IPS-15b (cell line): Measurements from ENCODE around the gene ARHGEF10L.

Experiments used
- H3K27me3 ChIP-seq: one replicate; pipeline ENCODE4 v1.6.1; 2013; ENCODE audit warnings: low read length; ENCODE audit not compliant: control insufficient read depth, insufficient read depth
- H3K36me3 ChIP-seq: one replicate; pipeline ENCODE4 v1.6.1; 2013; ENCODE audit warnings: low read length; ENCODE audit not compliant: control insufficient read depth, insufficient read depth
- H3K4me1 ChIP-seq: one replicate; pipeline ENCODE4 v1.6.1; 2013; ENCODE audit warnings: mild to moderate bottlenecking, low read length; ENCODE audit not compliant: control insufficient read depth, insufficient read depth
- H3K4me3 ChIP-seq: one replicate; pipeline ENCODE4 v1.5.1; 2013; ENCODE audit warnings: low read depth, low read length
- H3K9ac ChIP-seq: one replicate; pipeline ENCODE4 v1.6.1; 2013; ENCODE audit warnings: low read depth, mild to moderate bottlenecking, low read length
- H3K9me3 ChIP-seq: one replicate; pipeline ENCODE4 v1.6.1; 2013; ENCODE audit warnings: mild to moderate bottlenecking, low read length; ENCODE audit not compliant: control insufficient read depth, insufficient read depth

The ARHGEF10L gene

GRCh38 chr1:17631410-17631809 is 91.9 kb downstream of the ARHGEF10L start:
- Histone ChIP-seq H3K9ac (no peak overlapping the region), H3K36me3 (peaks cover 56% of the 10 kb centered on the region), H3K27me3 (no peaks in the 10 kb centered on the region), H3K4me3 (no peak overlapping the region), H3K9me3 (no peaks in the 10 kb centered on the region), H3K4me1 (no peaks in the 10 kb centered on the region)

GRCh38 chr1:17632106-17632505 is 92.6 kb downstream of the ARHGEF10L start:
- no peak overlapping the region for H3K4me3 ChIP-seq
- no peaks in the 10 kb centered on the region for H3K4me1 ChIP-seq
- no peaks in the 10 kb centered on the region for H3K27me3 ChIP-seq
- no peaks in the 10 kb centered on the region for H3K9me3 ChIP-seq
- peaks cover 58% of the 10 kb centered on the region for H3K36me3 ChIP-seq
- no peak overlapping the region for H3K9ac ChIP-seq

GRCh38 chr1:17632541-17633184 is 93.2 kb downstream of the ARHGEF10L start:
- Histone ChIP-seq H3K4me1 (no peaks in the 10 kb centered on the region), H3K36me3 (peaks cover 58% of the 10 kb centered on the region), H3K4me3 (no peak overlapping the region), H3K27me3 (no peaks in the 10 kb centered on the region), H3K9me3 (no peaks in the 10 kb centered on the region), H3K9ac (no peak overlapping the region)

GRCh38 chr1:17633654-17634053 is 94.2 kb downstream of the ARHGEF10L start:
- Histone ChIP-seq H3K27me3 (no peaks in the 10 kb centered on the region), H3K4me3 (no peak overlapping the region), H3K4me1 (no peaks in the 10 kb centered on the region), H3K36me3 (peaks cover 68% of the 10 kb centered on the region), H3K9me3 (no peaks in the 10 kb centered on the region), H3K9ac (no peak overlapping the region)

GRCh38 chr1:17635276-17635675 is 95.8 kb downstream of the ARHGEF10L start:
- peaks cover 76% of the 10 kb centered on the region for H3K36me3 ChIP-seq
- H3K9ac ChIP-seq, result no peak overlapping the region
- no peaks in the 10 kb centered on the region for H3K4me1 ChIP-seq
- no peak overlapping the region for H3K4me3 ChIP-seq
- H3K9me3 ChIP-seq, result no peaks in the 10 kb centered on the region
- no peaks in the 10 kb centered on the region for H3K27me3 ChIP-seq

- no peak overlapping the region for H3K4me3 ChIP-seq
- H3K36me3 ChIP-seq, result peaks cover 76% of the 10 kb centered on the region
- no peaks in the 10 kb centered on the region for H3K27me3 ChIP-seq
- no peaks in the 10 kb centered on the region for H3K4me1 ChIP-seq
- H3K9me3 ChIP-seq, result no peaks in the 10 kb centered on the region
- H3K9ac ChIP-seq, result no peak overlapping the region
Measured at GRCh38 chr1:17635811-17636210, 96.3 kb downstream of the ARHGEF10L start.

GRCh38 chr1:17636612-17637011 is 97.1 kb downstream of the ARHGEF10L start:
- H3K36me3 ChIP-seq, result peaks cover 70% of the 10 kb centered on the region
- H3K27me3 ChIP-seq, result no peaks in the 10 kb centered on the region
- no peak overlapping the region for H3K9ac ChIP-seq
- H3K4me3 ChIP-seq, result no peak overlapping the region
- H3K9me3 ChIP-seq, result no peaks in the 10 kb centered on the region
- no peaks in the 10 kb centered on the region for H3K4me1 ChIP-seq

GRCh38 chr1:17637055-17637454 is 97.6 kb downstream of the ARHGEF10L start:
- H3K27me3 ChIP-seq, result no peaks in the 10 kb centered on the region
- no peak overlapping the region for H3K9ac ChIP-seq
- no peaks in the 10 kb centered on the region for H3K4me1 ChIP-seq
- peaks cover 66% of the 10 kb centered on the region for H3K36me3 ChIP-seq
- no peaks in the 10 kb centered on the region for H3K9me3 ChIP-seq
- no peak overlapping the region for H3K4me3 ChIP-seq

GRCh38 chr1:17639703-17640340 is 100.3 kb downstream of the ARHGEF10L start:
- no peaks in the 10 kb centered on the region for H3K27me3 ChIP-seq
- no peak overlapping the region for H3K4me3 ChIP-seq
- H3K9me3 ChIP-seq, result no peaks in the 10 kb centered on the region
- peaks cover 48% of the 10 kb centered on the region for H3K36me3 ChIP-seq
- no peak overlapping the region for H3K9ac ChIP-seq
- no peaks in the 10 kb centered on the region for H3K4me1 ChIP-seq

GRCh38 chr1:17640393-17640792 is 100.9 kb downstream of the ARHGEF10L start:
- Histone ChIP-seq H3K27me3 (no peaks in the 10 kb centered on the region), H3K9me3 (no peaks in the 10 kb centered on the region), H3K4me3 (no peak overlapping the region), H3K36me3 (peaks cover 43% of the 10 kb centered on the region), H3K9ac (no peak overlapping the region), H3K4me1 (no peaks in the 10 kb centered on the region)

- Histone ChIP-seq H3K9me3 (no peaks in the 10 kb centered on the region), H3K4me3 (no peak overlapping the region), H3K27me3 (no peaks in the 10 kb centered on the region), H3K9ac (no peak overlapping the region), H3K4me1 (no peaks in the 10 kb centered on the region), H3K36me3 (peaks cover 42% of the 10 kb centered on the region)
Measured at GRCh38 chr1:17640975-17641374, 101.5 kb downstream of the ARHGEF10L start.

GRCh38 chr1:17642169-17642568 is 102.7 kb downstream of the ARHGEF10L start:
- Histone ChIP-seq H3K9me3 (no peaks in the 10 kb centered on the region), H3K36me3 (peaks cover 32% of the 10 kb centered on the region), H3K9ac (no peak overlapping the region)

More at GRCh38 chr1:17642169-17642568, 102.7 kb downstream of the ARHGEF10L start:
- Histone ChIP-seq H3K27me3 (no peaks in the 10 kb centered on the region), H3K4me1 (no peaks in the 10 kb centered on the region), H3K4me3 (no peak overlapping the region)
